ENCODE data around the gene UNC93A.

DNA sequence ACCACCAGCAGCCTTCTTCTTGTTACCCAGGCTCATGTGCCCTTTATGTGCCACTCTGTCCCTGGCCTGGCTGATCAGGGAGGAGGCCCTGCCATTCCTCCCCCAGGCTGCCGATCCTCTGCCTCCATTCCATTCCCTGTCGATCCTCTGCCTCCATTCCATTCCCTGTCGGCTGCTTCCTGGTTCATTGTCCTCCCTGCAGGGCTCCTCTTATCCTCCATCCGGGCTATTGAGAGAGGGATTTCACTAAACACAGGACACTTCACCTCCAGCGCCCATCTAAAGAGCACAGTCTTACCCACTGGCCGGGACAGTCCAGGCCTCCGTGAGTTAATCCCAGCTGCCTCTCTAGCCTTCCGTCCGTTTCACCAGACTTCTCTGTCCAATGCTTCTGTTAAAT, 26.1 kb downstream of the UNC93A start:
- TF ChIP-seq, protein P1, sequence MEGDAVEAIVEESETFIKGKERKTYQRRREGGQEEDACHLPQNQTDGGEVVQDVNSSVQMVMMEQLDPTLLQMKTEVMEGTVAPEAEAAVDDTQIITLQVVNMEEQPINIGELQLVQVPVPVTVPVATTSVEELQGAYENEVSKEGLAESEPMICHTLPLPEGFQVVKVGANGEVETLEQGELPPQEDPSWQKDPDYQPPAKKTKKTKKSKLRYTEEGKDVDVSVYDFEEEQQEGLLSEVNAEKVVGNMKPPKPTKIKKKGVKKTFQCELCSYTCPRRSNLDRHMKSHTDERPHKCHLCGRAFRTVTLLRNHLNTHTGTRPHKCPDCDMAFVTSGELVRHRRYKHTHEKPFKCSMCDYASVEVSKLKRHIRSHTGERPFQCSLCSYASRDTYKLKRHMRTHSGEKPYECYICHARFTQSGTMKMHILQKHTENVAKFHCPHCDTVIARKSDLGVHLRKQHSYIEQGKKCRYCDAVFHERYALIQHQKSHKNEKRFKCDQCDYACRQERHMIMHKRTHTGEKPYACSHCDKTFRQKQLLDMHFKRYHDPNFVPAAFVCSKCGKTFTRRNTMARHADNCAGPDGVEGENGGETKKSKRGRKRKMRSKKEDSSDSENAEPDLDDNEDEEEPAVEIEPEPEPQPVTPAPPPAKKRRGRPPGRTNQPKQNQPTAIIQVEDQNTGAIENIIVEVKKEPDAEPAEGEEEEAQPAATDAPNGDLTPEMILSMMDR (IDR thresholded peaks at IDR 0.05) = no peak
- no peak for TF ChIP-seq POLR2A (IDR thresholded peaks at IDR 0.05)
